Measurements from ENCODE around the gene ZBTB42. TPM values are rescaled to one million over a fixed set of nuclear protein-coding genes. Genes with fewer than 3 reads are reported as not detected.

The ZBTB42 gene
- total and polyA plus RNA-seq, 2 donors (not counting 1 experiment from before 2014, with no cell fraction given): 1.6 to 8.3 TPM

DNA sequence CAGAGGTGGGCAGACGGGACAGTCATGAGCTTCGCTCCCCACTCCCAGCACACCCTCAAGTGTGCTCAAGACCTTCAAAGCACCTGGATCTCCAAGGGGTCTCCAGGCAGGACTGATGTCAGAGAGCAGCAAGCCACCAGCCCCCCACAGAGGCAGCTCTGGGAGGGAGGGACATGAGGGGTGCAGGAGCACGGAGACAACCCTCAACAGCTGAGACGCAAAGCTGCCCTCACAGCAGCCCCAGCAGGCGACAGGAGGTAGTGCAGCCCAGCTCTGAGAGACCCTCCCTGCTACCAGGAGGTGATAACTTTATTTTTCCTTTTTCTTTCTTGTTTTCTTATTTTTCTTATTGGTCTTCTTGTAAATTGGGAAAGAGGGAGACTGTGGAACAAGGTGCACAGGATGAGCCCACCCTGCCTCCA is 30.0 kb upstream of the ZBTB42 start:
- no peaks in the 10 kb centered on the region for H3K9me3 Mint-ChIP-seq (ENCODE audit: insufficient read depth)
- H4K20me1 ChIP-seq (ENCODE audit: control insufficient read depth, insufficient read depth, low read length, poor library complexity, severe bottlenecking): no peaks in the 10 kb centered on the region
- peaks cover 0 to 10% of the 10 kb centered on the region in 2 experiments for H3K36me3 ChIP-seq (replicated peaks in 1 of 2; ENCODE audit: control extremely low read depth in 1 of 2, control insufficient read depth in 1 of 2, extremely low read depth in 1 of 2, insufficient read depth in 2 of 2, low read length in 1 of 2)
- H3K4me3 ChIP-seq (ENCODE audit: control extremely low read depth in 1 of 5, extremely low read depth in 1 of 5, insufficient read depth in 1 of 5, low read depth in 2 of 5, low read length in 4 of 5): no peak overlapping the region
- intact Hi-C loops (cut with micrococcal nuclease): no loop called here
- peaks cover 0 to 8% of the 10 kb centered on the region in 2 donors for H3K4me1 ChIP-seq (ENCODE audit: control insufficient read depth in 2 of 2, insufficient read depth in 2 of 2, low read length in 2 of 2)
- peaks cover 8% of the 10 kb centered on the region for H3K4me1 Mint-ChIP-seq
- no peaks in the 10 kb centered on the region for H3K27me3 ChIP-seq (replicated peaks in 1 of 4; ENCODE audit: control extremely low read depth in 1 of 4, control insufficient read depth in 3 of 4, insufficient read depth in 4 of 4, low read length in 3 of 4)
- CTCF ChIA-PET: interaction anchor here (0.5 to 6.1 kb wide), 6 partner anchors 17 to 230 kb away, joined by 3 to 89 read pairs (median 4); partner anchors contain the start of gene SIVA1
- ATAC-seq (ENCODE audit: low read depth) (no peak), DNase-seq (no peak)
- no peak overlapping the region for H3K27ac ChIP-seq (ENCODE audit: low read length in 2 of 2)
- POLR2A ChIA-PET: no interaction called here
- H3K4me2 ChIP-seq (replicated peaks; ENCODE audit: low read depth, low read length, poor library complexity, severe bottlenecking): no peak overlapping the region
- H2AFZ ChIP-seq (ENCODE audit: insufficient read depth, low read depth, low read length, poor library complexity, severe bottlenecking): no peak overlapping the region
- peaks cover 0 to 14% (median 3%) of the 10 kb centered on the region in 3 donors for H3K9me3 ChIP-seq (ENCODE audit: control extremely low read depth in 1 of 3, control insufficient read depth in 2 of 3, insufficient read depth in 1 of 3, low read length in 2 of 3)
- no peak for TF ChIP-seq EZH2 (IDR thresholded peaks at IDR 0.05; ENCODE audit: borderline replicate concordance, insufficient read depth, low read depth, low read length, poor library complexity, severe bottlenecking)
- peak; percentile 50 for TF ChIP-seq CTCF (IDR thresholded peaks at IDR 0.05)
- no peaks in the 10 kb centered on the region for H3K27me3 Mint-ChIP-seq
- H3K9ac ChIP-seq (ENCODE audit: low read length): no peak overlapping the region
- H3K27ac Mint-ChIP-seq: no peak overlapping the region
- H3K79me2 ChIP-seq (ENCODE audit: control insufficient read depth, insufficient read depth, low read length): no peaks in the 10 kb centered on the region
- H3K4me3 Mint-ChIP-seq: no peak overlapping the region
- WGBS (ENCODE audit: insufficient coverage): no CpG with 5 or more reads among the region's 5 CpGs

- Histone ChIP-seq H2AFZ (ENCODE audit: insufficient read depth, low read depth, low read length, poor library complexity, severe bottlenecking) (no peak overlapping the region), H3K4me1 (ENCODE audit: control insufficient read depth in 2 of 2, insufficient read depth in 2 of 2, low read length in 2 of 2) (peaks cover 0 to 8% of the 10 kb centered on the region in 2 donors), H3K4me2 (replicated peaks; ENCODE audit: low read depth, low read length, poor library complexity, severe bottlenecking) (no peak overlapping the region), H3K9ac (ENCODE audit: low read length) (no peak overlapping the region), H3K36me3 (replicated peaks in 1 of 2; ENCODE audit: control extremely low read depth in 1 of 2, control insufficient read depth in 1 of 2, extremely low read depth in 1 of 2, insufficient read depth in 2 of 2, low read length in 1 of 2) (peaks cover 0 to 12% of the 10 kb centered on the region in 2 experiments), H4K20me1 (ENCODE audit: control insufficient read depth, insufficient read depth, low read length, poor library complexity, severe bottlenecking) (peaks cover 2% of the 10 kb centered on the region), H3K79me2 (ENCODE audit: control insufficient read depth, insufficient read depth, low read length) (no peaks in the 10 kb centered on the region), H3K9me3 (ENCODE audit: control extremely low read depth in 1 of 3, control insufficient read depth in 2 of 3, insufficient read depth in 1 of 3, low read length in 2 of 3) (peaks cover 0 to 19% (median 3%) of the 10 kb centered on the region in 3 donors), H3K27me3 (replicated peaks in 1 of 4; ENCODE audit: control extremely low read depth in 1 of 4, control insufficient read depth in 3 of 4, insufficient read depth in 4 of 4, low read length in 3 of 4) (no peaks in the 10 kb centered on the region), H3K4me3 (ENCODE audit: control extremely low read depth in 1 of 5, extremely low read depth in 1 of 5, insufficient read depth in 1 of 5, low read depth in 2 of 5, low read length in 4 of 5) (no peak overlapping the region), H3K27ac (ENCODE audit: low read length in 2 of 2) (no peak overlapping the region)
- Mint-ChIP-seq H3K27me3 (no peaks in the 10 kb centered on the region), H3K4me1 (peaks cover 8% of the 10 kb centered on the region), H3K9me3 (ENCODE audit: insufficient read depth) (no peaks in the 10 kb centered on the region), H3K4me3 (no peak overlapping the region), H3K27ac (no peak overlapping the region)
- TF ChIP-seq CTCF (IDR thresholded peaks at IDR 0.05): no peak
- TF ChIP-seq EZH2 (IDR thresholded peaks at IDR 0.05; ENCODE audit: borderline replicate concordance, insufficient read depth, low read depth, low read length, poor library complexity, severe bottlenecking): no peak
- ChIA-PET CTCF (interaction anchor here (0.6 to 6.1 kb wide), 4 partner anchors 26 to 267 kb away, joined by 3 to 89 read pairs (median 3); no protein-coding TSS in a partner anchor), POLR2A (no interaction called here)
- DNase-seq: no peak
- WGBS (ENCODE audit: insufficient coverage): 98% methylated on average over 4 of the region's 4 CpGs
- no peak for ATAC-seq (ENCODE audit: low read depth)
- intact Hi-C loops (cut with micrococcal nuclease): no loop called here
Observed at GRCh38 chr14:104771374-104771773, 29.5 kb upstream of the ZBTB42 start.
